ENCODE data around the gene RLN2.

DNA sequence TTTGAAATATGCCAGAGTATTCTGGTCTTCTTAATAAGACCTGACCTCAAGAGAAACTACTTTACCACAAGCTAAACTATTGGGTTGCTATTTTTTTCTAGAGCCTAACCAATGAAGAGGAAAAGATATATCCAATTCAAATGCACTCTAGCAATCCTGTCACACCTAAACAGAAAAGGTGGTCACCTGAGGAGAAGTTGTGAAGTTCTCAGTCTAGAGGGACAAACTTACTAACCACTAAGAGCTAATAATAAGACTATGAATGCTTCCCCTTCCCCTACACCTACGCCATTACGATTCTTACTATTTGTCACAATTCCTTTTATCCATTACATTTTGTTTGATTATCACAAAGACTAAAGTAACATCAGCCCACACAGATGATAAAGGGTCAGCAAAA lies 29.7 kb downstream of the RLN2 start:
- TF ChIP-seq POLR2AphosphoS5 (IDR thresholded peaks at IDR 0.05; ENCODE audit: low read depth, low read length) (no peak), REST (IDR thresholded peaks at IDR 0.05; ENCODE audit: insufficient read depth in 1 of 2, low read depth in 2 of 2, low read length in 2 of 2) (no peak), SIN3A (IDR thresholded peaks at IDR 0.05; ENCODE audit: borderline replicate concordance, insufficient read depth, low read length) (no peak), TAF1 (IDR thresholded peaks at IDR 0.05; ENCODE audit: borderline replicate concordance, insufficient read depth, low read length) (no peak), FOXP2 (optimal IDR thresholded peaks at IDR 0.05; ENCODE audit: borderline replicate concordance, extremely low read depth, extremely low read length, insufficient read depth) (no peak)

Measured in PFSK-1 (cell line).